AG10803 (cell line): ENCODE results near the gene MTCL1.
A peak's percentile ranks its signal among the peaks of the same experiment; 100 is the strongest.

ENCODE experiments used
- DNase-seq: peaks from one replicate; pipeline ENCODE4 v3.0.0; 2010; ENCODE audit warnings: low read depth
- H3K4me3 ChIP-seq: 2 replicates; pipeline ENCODE4 v1.5.1; 2011; ENCODE audit warnings: mild to moderate bottlenecking, low read length, control low read depth
- TF ChIP-seq, protein P1 (sequence below): conservative IDR thresholded peaks from 2 replicates; pipeline ENCODE4 v1.5.1; 2011; ENCODE audit warnings: mild to moderate bottlenecking, low read length, control low read depth, inconsistent platforms

The MTCL1 gene

GRCh38 chr18:8787794-8788193 lies 82.4 kb downstream of the MTCL1 start:
- no peak for DNase-seq
- TF ChIP-seq, protein P1, sequence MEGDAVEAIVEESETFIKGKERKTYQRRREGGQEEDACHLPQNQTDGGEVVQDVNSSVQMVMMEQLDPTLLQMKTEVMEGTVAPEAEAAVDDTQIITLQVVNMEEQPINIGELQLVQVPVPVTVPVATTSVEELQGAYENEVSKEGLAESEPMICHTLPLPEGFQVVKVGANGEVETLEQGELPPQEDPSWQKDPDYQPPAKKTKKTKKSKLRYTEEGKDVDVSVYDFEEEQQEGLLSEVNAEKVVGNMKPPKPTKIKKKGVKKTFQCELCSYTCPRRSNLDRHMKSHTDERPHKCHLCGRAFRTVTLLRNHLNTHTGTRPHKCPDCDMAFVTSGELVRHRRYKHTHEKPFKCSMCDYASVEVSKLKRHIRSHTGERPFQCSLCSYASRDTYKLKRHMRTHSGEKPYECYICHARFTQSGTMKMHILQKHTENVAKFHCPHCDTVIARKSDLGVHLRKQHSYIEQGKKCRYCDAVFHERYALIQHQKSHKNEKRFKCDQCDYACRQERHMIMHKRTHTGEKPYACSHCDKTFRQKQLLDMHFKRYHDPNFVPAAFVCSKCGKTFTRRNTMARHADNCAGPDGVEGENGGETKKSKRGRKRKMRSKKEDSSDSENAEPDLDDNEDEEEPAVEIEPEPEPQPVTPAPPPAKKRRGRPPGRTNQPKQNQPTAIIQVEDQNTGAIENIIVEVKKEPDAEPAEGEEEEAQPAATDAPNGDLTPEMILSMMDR, result no peak
- H3K4me3 ChIP-seq, result no peak overlapping the region

- DNase-seq, result peak; percentile 53
- H3K4me3 ChIP-seq, result no peak overlapping the region
- TF ChIP-seq, protein P1, result no peak
These were observed 83.4 kb downstream of the MTCL1 start for GRCh38 chr18:8788503-8789429.

DNA sequence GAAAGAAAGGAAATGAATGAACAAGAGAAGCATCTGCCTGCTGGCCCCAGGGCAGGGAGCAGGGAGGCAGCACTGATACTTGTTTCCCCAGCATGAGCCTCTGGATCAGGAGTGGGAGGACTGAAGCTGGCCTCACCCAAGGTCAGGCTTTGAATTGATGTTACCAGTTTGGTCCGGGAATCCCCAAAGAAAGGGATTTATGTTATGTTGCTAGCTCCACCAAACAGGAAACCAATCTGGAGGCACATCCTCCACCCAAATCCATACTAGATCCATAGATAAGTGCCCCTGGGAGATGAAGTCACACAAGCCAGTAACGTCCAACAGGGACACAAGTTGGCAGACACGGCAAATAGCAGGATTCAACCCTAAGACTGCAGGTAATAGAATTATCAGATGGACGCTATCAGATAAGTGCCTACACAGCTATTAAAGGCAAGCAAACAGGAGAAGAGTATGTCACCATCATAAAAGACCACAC lies 85.9 kb downstream of the MTCL1 start:
- no peak for DNase-seq
- TF ChIP-seq, protein P1, result no peak
- H3K4me3 ChIP-seq, result no peak overlapping the region

- no peak overlapping the region for H3K4me3 ChIP-seq
- TF ChIP-seq, protein P1, result no peak
- no peak for DNase-seq
These were observed 87.4 kb downstream of the MTCL1 start for GRCh38 chr18:8792688-8793316.

- H3K4me3 ChIP-seq, result no peak overlapping the region
- TF ChIP-seq, protein P1, result no peak
- no peak for DNase-seq
These were observed 88.2 kb downstream of the MTCL1 start for GRCh38 chr18:8793445-8794155.

DNA sequence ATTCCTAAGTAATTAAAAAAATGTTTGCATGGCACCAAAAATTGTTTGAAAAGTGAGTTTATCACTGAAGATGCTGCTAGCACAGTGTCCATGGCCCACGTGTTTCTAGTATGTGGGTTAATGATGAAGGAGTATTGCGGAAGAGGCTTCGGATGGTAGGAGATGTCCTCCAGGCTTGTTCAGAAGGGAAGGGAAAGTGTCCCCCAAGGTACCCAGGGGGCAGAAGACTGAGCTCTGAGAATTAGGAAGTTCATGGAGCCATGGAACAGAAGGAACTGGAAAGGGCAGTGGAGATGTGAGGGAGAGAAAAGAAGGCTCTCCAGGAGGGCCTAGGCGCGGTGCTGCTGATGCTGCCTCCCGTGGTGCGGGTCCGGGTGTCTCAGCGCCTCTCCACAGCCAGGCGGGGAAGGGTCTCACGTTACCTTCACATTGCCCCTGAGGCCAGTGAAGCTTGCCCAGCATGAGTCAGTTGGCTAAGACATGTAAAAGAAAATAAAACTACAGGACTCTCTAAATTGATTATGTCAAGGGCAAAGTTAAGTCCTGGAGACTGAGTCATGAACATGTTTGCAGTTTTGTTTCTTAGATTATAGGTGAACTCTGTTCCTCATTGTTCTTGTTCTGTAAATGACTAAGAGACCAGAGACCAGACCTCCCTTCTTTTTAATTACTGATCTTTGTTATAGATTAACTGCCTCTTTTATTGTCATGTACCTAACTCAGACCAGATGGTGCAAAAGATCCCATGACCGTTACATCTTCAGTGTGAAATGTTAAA lies 89.0 kb downstream of the MTCL1 start:
- H3K4me3 ChIP-seq, result no peak overlapping the region
- TF ChIP-seq, protein P1, result no peak
- DNase-seq, result peak; percentile 73
